OCI-LY7 (cell line): ENCODE measurements around the gene MYO7A. TPM values are rescaled to one million over a fixed set of nuclear protein-coding genes. Genes with fewer than 3 reads are reported as not detected.

ENCODE experiments used
- BruUV-seq: library from RNA; stranded (reverse); fragments of 400-500 nt; replicated peaks from 2 replicates; lab custom pipeline; 2021; lab: Mats Ljungman, UMichigan
- CTCF ChIA-PET: fragments of 300-600 bp; sonication (Branson Sonifier 250); formaldehyde crosslinking; loops from one replicate; lab custom pipeline; 2022; ENCODE audit warnings: antibody characterized with exemption; ENCODE audit not compliant: unreplicated experiment; lab: Charles Lee
- POLR2A ChIA-PET: fragments of 300-600 bp; sonication (Branson Sonifier 250); formaldehyde crosslinking; loops from one replicate; lab custom pipeline; 2022; ENCODE audit warnings: antibody characterized with exemption; lab: Charles Lee
- DNase-seq: peaks from one replicate; pipeline ENCODE4 v3.0.0-alpha.2; 2015; ENCODE audit warnings: low spot score
- H2AFZ ChIP-seq: fragments of 200-600 bp; sonication (generic), shearing (Covaris generic); 2 replicates; pipeline ENCODE4 v1.6.1; 2014; ENCODE audit warnings: mild to moderate bottlenecking, antibody characterized with exemption, low read length, moderate library complexity
- H3K27ac ChIP-seq: fragments of 200-600 bp; sonication (generic); 2 replicates; pipeline ENCODE4 v1.5.1; 2014; ENCODE audit warnings: mixed run types, low read depth, mild to moderate bottlenecking, moderate library complexity, low read length, inconsistent platforms; ENCODE audit not compliant: poor library complexity, severe bottlenecking
- H3K36me3 ChIP-seq: fragments of 200-600 bp; sonication (generic); 2 replicates; pipeline ENCODE4 v1.6.1; 2014; ENCODE audit warnings: mild to moderate bottlenecking, antibody characterized with exemption, low read length, moderate library complexity, mixed read lengths; ENCODE audit not compliant: insufficient read depth
- H3K4me1 ChIP-seq: fragments of 200-600 bp; sonication (generic); 2 replicates; pipeline ENCODE4 v1.5.1; 2014; ENCODE audit warnings: mild to moderate bottlenecking, low read length; ENCODE audit not compliant: insufficient read depth, poor library complexity, severe bottlenecking
- H3K4me2 ChIP-seq: fragments of 200-600 bp; sonication (generic); 2 replicates; pipeline ENCODE4 v1.6.1; 2014; ENCODE audit warnings: mild to moderate bottlenecking, low read length
- H3K4me3 ChIP-seq: fragments of 200-600 bp; sonication (generic); 2 replicates; pipeline ENCODE4 v1.5.1; 2014; ENCODE audit warnings: mild to moderate bottlenecking, low read depth, low read length; ENCODE audit not compliant: poor library complexity, severe bottlenecking
- H3K79me2 ChIP-seq: fragments of 200-600 bp; sonication (generic); 2 replicates; pipeline ENCODE4 v1.6.1; 2016; ENCODE audit warnings: low read depth, mild to moderate bottlenecking, low read length, moderate library complexity, mixed read lengths; ENCODE audit not compliant: insufficient read depth
- H3K9me2 ChIP-seq: fragments of 200-600 bp; sonication (generic); 2 replicates; pipeline ENCODE4 v1.6.1; 2016; ENCODE audit warnings: mild to moderate bottlenecking, low read length, mixed read lengths; ENCODE audit not compliant: insufficient read depth
- H3K9me3 ChIP-seq: fragments of 200-600 bp; sonication (generic); 2 replicates; pipeline ENCODE4 v1.6.1; 2014; ENCODE audit warnings: mild to moderate bottlenecking, mixed run types, low read length, mixed read lengths
- H4K20me1 ChIP-seq: fragments of 200-600 bp; sonication (generic); 2 replicates; pipeline ENCODE4 v1.6.1; 2014; ENCODE audit warnings: mild to moderate bottlenecking, antibody characterized with exemption, low read length, moderate library complexity, mixed read lengths; ENCODE audit not compliant: insufficient read depth
- EZH2phosphoT487 ChIP-seq: fragments of 200-600 bp; sonication (generic); IDR thresholded peaks from 2 replicates; pipeline ENCODE4 v1.6.1; 2018; ENCODE audit warnings: low read depth, borderline replicate concordance, mild to moderate bottlenecking, mixed run types, antibody characterized with exemption, low read length, moderate library complexity, mixed read lengths
- intact Hi-C: fragments of 100-400 bp; cut with micrococcal nuclease; formaldehyde crosslinking; loops from one replicate; pipeline ENCODE4 v1.10.0; 2022; ENCODE audit not compliant: unreplicated experiment
- total RNA-seq, 2 experiments: library from RNA; depleted of rRNA in 1 of 2; stranded (reverse); fragments of >200 nt in 1 of 2; shearing (Covaris generic) in 1 of 2; gene quantifications; 2 replicates each; pipeline ENCODE4 v1.2.3, GENCODE V29; 2014 to 2022
- TF ChIP-seq, protein P1 (sequence below): fragments of 200-600 bp; sonication (generic); conservative IDR thresholded peaks from 2 replicates; pipeline ENCODE4 v1.5.1; 2014; ENCODE audit warnings: mild to moderate bottlenecking, antibody characterized with exemption, low read length, moderate library complexity, mixed read lengths

The MYO7A gene
- total RNA-seq, 2 experiments from 2014 or later, result not detected

DNA sequence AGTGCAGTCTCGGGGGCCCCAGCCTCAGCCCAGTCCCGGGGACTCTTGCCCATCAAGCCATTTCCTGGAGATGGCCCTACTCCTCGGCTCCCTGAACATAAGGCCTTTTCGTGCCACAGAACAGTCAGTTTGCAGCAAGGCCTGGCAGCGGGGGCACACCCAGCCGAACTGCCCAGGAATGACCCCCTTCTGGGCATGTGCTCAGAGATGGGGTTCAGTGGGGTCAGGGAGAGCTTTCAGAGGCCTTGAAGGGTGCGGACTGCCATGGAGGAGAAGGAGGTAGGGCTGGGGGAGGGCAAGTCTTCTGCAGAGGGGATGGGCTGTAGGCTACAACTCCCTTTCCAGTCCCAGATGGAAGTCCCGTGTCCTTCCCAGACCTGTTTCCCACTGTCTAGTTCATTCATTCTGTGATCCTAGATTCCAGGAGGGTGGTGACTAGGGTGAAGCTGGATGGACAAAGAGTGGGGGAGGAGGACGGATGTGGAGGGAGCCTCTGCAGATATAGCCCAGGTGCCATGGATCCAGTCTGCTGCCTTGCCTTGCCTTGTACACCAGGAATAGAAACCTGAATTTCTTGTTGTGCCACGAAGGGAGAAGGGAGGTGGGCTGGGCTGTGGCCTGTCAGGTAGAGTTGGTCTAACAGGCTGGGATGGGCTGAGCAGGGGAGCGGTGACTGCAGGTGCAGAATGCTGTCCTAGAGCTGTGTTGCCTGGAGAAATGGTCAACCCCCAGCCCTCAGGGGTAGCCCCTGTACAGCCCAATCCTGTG, 39.6 kb upstream of the MYO7A start:
- DNase-seq, result no peak
- no peak overlapping the region for H2AFZ ChIP-seq
- intact Hi-C loops, result no loop called here
- no peaks in the 10 kb centered on the region for H4K20me1 ChIP-seq
- H3K36me3 ChIP-seq, result no peaks in the 10 kb centered on the region
- no TSS peak for BruUV-seq
- ChIA-PET CTCF (no interaction called here), POLR2A (no interaction called here)
- H3K9me3 ChIP-seq, result no peaks in the 10 kb centered on the region
- H3K79me2 ChIP-seq, result no peaks in the 10 kb centered on the region
- no peak overlapping the region for H3K4me2 ChIP-seq
- H3K4me3 ChIP-seq, result no peak overlapping the region
- TF ChIP-seq, protein P1, sequence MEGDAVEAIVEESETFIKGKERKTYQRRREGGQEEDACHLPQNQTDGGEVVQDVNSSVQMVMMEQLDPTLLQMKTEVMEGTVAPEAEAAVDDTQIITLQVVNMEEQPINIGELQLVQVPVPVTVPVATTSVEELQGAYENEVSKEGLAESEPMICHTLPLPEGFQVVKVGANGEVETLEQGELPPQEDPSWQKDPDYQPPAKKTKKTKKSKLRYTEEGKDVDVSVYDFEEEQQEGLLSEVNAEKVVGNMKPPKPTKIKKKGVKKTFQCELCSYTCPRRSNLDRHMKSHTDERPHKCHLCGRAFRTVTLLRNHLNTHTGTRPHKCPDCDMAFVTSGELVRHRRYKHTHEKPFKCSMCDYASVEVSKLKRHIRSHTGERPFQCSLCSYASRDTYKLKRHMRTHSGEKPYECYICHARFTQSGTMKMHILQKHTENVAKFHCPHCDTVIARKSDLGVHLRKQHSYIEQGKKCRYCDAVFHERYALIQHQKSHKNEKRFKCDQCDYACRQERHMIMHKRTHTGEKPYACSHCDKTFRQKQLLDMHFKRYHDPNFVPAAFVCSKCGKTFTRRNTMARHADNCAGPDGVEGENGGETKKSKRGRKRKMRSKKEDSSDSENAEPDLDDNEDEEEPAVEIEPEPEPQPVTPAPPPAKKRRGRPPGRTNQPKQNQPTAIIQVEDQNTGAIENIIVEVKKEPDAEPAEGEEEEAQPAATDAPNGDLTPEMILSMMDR, result no peak
- no peak for TF ChIP-seq EZH2phosphoT487
- no peaks in the 10 kb centered on the region for H3K4me1 ChIP-seq
- no peaks in the 10 kb centered on the region for H3K9me2 ChIP-seq
- no peak overlapping the region for H3K27ac ChIP-seq

GRCh38 chr11:77089004-77089545, 39.0 kb upstream of the MYO7A start:
- no peaks in the 10 kb centered on the region for H3K36me3 ChIP-seq
- H2AFZ ChIP-seq, result no peak overlapping the region
- TF ChIP-seq, protein P1, result no peak
- TF ChIP-seq EZH2phosphoT487, result no peak
- no peaks in the 10 kb centered on the region for H3K4me1 ChIP-seq
- H3K4me3 ChIP-seq, result no peak overlapping the region
- POLR2A ChIA-PET, result no interaction called here
- H4K20me1 ChIP-seq, result no peaks in the 10 kb centered on the region
- no peak for DNase-seq
- CTCF ChIA-PET, result no interaction called here
- no peaks in the 10 kb centered on the region for H3K9me3 ChIP-seq
- intact Hi-C loops, result no loop called here
- no TSS peak for BruUV-seq
- H3K9me2 ChIP-seq, result no peaks in the 10 kb centered on the region
- no peak overlapping the region for H3K27ac ChIP-seq
- no peak overlapping the region for H3K4me2 ChIP-seq
- no peaks in the 10 kb centered on the region for H3K79me2 ChIP-seq

DNA sequence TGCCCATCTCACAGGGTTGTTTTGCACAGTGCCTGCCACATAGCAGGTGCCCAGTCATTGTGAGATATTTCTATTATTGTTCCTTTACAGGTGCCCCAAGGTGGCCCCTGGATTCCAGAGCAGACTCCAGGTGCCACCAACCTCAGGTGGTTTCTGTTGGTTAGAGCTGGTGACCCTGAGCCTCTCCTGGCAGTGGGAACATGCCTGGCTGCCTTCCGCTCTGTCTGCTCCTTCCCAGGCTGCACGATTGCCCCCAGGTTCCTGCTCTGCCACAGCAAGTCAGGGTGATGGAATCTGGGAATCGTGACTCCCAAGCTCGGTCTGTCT, 38.0 kb upstream of the MYO7A start:
- no peaks in the 10 kb centered on the region for H4K20me1 ChIP-seq
- H3K27ac ChIP-seq, result no peak overlapping the region
- ChIA-PET POLR2A (no interaction called here), CTCF (interaction anchor here (1.1 to 1.5 kb wide), 2 partner anchors 61 to 170 kb away, joined by 3 to 4 read pairs; no protein-coding TSS in a partner anchor)
- no peak overlapping the region for H3K4me3 ChIP-seq
- H3K4me1 ChIP-seq, result no peaks in the 10 kb centered on the region
- intact Hi-C loops, result loop anchor here (2.0 kb wide), 1 partner anchor 283 kb away; no protein-coding TSS in a partner anchor
- no peaks in the 10 kb centered on the region for H3K9me3 ChIP-seq
- BruUV-seq, result no TSS peak
- H3K79me2 ChIP-seq, result no peaks in the 10 kb centered on the region
- no peaks in the 10 kb centered on the region for H3K9me2 ChIP-seq
- TF ChIP-seq, protein P1, result no peak
- TF ChIP-seq EZH2phosphoT487, result no peak
- H2AFZ ChIP-seq, result no peak overlapping the region
- no peak overlapping the region for H3K4me2 ChIP-seq
- H3K36me3 ChIP-seq, result no peaks in the 10 kb centered on the region
- no peak for DNase-seq
